GM19372 (cell line): ENCODE data around the gene FBRSL1.

ENCODE experiments used
- ATAC-seq: cut with Tn5 transposase; IDR thresholded peaks from one replicate; pipeline ENCODE4 v1.9.1; 2021; ENCODE audit warnings: mild to moderate bottlenecking, low read depth, moderate library complexity; ENCODE audit not compliant: unreplicated experiment

FBRSL1 gene

DNA sequence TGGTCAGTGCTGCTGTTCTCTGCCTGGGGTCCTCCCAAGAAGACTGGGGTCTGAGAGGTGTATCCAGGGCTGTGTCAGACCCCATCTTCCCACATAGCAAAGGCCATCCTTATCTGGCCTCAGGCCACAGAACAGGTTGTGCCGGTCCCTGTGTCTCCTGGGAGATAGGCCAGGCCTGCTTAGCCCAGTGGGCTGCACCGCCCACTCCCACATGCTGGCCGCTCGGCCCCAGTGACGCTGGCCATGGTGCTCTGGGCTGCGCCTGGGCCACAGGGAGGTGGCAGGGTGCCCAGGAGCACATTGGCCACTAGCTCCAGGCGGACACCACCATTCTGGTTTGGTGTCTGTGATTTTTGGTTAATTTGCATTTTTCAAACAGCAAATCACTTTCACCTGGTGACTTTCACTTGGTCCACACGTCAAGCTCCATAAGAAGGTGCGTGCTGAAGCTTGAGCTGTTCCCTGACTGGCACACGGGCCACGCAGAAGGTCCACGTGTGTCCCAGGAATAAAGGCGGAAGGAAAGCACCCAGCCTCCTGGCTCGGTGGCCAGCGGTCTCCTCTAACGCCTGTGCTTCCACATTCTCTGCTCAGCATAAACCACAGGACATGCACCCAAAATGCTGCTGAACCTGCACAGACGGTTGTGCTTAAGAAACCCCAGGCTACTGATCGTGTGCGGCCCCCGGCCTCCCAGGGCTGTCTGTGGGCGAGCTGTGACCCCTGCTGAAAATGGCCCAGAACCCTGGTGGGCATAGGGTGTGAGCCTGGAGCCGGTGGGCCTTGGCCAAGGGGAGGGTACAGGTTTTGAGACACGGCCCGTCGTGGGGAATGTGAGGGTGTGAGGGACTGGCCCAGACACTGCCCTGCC is 4.6 kb downstream of the FBRSL1 start:
- ATAC-seq: no peak

DNA sequence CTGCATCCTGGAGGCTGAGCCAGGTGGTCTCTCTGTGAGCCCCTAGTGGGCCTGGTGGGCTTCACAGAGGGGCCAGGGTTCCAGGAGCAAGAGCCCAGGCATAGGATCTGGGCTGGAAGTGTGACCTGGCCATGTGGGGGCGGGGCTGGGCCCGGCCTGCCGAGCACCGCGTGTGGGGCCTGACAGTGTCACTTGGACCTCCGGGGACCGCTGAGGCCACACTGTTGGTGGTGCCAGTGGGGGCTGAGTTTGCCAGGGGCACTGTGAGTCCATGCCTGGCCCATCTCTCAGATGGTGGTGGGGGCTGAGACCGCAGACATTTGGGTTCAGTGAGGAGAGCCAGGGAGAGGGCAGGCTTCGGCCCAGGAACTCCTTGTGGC is 5.2 kb downstream of the FBRSL1 start:
- ATAC-seq: no peak

DNA sequence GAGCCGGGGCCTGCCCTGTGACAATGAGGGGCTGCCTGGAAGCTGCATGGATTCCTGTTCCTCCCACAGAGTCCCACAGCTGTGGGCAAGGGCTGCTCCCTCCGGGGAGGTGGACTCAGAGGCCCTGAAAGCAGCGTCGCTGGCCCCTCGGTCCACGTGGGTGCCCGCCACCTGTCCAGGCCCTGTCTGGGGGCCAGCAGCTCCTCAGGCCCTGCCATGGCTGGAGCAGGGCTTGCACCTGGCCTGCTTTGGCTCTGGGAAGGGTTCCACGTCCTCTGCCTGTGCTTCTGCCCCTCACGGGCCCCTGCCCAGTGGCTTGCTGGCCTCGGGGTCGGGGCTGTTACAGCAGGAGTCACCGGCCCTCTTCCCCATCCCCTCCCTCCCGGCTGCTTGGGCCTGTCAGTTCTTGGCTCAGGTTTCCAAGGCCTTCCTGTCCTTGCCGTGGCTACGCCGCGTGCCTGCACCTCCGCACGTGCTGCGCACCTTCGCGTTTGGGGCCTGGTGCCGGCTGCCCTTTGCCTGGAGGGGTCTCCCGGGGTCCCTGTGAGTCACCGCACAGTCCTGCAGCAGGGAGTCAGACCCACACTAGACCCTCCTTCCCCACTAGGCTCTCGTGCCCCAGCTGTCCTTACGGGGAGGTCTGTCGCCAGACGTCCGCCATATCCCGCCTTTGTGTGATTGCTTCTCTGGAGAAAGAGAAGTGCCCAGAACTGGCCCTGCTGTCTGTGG is 5.8 kb downstream of the FBRSL1 start:
- no peak for ATAC-seq

DNA sequence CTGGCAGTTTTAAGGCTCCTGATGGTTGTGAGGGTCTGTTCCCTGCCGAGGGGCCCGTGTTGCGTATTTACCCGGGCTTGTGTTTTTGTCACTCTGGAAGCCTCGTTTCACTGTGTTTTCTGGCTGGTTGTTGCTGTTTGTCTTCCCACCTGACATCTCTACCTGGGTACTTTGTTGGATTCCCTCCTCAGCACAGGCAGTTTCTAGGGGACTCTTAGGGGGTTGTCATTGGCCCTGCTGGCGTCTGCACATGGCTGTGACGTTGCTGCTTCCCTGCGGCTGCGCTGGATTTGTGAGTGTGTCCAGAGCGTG is 6.4 kb downstream of the FBRSL1 start:
- no peak for ATAC-seq

DNA sequence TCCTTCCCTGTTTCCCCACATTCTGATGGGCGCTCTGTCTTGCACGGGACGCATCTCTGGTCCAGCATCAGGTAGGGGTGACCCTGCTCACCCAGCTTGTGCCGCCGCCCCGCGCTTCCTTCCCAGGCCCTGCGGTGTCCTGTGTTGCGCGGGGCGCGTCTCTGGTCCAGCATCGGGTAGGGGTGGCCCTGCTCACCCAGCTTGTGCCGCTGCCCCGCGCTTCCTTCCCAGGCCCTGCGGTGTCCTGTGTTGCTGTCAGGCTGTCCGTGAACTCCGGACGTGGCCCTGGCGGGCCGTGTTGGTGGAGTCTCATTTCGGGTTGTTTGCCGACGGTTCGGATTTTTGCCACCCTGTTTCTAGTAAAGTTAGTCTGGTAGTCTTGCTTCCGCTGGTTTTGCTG is 6.8 kb downstream of the FBRSL1 start:
- no peak for ATAC-seq

DNA sequence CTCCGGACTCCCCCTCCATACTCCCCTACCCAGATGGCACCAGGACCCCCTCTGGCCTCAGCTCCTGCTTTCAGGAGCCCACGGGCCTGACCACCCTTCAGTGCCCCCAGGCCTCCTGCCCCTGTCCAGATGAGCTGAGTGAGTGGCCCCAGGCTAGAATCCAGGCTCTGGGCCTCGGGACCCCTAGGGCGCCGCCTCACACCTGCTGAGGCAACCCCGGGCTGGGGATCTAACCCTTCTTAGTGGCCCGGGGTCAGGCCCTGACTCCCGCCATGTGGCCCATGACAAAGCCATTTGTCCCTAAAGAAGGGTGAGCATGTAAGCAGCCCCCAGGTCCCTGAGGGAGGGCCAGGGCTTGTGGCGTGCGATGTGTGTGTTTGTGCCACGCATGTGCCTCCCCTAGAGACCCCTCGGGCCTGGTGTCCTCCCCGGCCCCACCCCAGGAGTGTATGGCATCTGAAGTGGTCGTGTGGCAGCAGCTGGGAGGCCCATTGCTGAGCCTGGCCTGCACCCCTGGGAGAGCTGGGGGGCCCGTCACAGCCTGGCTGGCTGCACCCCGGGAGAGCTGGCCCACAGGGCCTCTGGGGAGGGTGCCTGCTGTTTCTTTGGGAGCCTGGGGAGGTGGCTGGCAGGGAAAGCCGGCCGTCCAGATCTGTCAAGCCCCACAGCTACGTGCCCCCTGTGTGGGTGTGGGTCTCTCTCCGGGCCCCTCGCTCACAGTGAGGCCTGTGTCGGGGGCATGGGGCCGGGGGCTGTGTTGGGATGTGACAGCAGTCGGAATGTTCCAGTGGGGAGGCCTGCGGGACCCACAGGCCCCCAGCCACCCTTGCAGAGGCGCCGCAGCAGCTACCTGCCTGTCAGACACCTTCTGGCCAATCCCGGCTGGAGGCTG is 7.8 kb downstream of the FBRSL1 start:
- no peak for ATAC-seq

DNA sequence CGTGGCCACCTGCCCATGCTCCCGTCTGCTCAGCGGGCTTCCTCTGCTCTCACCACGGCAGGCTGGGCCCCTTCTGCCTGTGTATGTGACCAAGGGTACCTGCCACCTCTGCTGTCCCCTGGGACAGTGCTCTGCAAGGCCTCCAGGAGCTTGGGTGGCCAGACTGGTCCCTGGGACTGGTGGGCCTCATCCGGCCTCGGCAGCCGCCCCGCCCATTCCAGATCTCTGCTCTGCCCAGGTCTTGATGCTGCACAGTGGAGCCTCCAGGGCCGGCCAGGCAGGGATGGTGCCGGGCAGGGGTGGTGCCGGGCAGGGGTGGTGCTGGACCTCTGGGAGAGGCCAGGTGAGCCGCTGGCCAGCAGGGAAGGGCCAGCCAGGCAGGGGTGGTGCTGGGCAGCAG is 9.0 kb downstream of the FBRSL1 start:
- no peak for ATAC-seq

DNA sequence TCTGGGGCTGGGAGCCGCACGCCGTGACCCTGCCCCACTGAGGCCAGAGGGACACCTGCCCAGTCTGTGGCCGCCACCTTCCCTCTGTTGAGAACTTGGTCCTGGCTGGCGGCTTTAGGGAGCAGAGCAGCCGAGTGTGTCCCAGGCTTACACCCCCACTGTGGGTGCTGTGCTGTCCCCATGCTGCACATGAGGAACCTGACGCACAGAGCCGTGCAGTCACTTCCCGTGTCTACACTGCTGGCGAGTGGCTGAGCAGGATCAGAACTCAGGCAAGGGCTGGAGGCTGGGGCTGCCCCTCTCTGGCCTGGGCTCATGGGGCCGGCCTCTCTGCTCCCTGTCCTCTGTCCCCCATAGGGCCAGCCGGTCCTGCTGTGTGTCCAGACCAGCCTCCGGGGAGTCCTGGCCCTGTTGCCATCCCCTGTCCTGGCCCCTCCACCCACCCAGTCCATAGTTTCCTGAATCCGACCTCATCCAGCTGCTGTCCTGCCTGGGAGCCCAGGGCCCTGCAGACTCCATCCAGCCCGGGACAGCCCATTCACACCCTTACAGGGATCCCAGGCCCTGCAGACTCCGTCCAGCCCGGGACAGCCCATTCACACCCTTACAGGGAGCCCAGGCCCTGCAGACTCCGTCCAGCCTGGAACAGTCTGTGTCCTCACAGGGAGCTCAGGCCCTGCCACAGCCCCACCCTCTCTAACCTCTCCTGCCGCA is 10.3 kb downstream of the FBRSL1 start:
- ATAC-seq: no peak

DNA sequence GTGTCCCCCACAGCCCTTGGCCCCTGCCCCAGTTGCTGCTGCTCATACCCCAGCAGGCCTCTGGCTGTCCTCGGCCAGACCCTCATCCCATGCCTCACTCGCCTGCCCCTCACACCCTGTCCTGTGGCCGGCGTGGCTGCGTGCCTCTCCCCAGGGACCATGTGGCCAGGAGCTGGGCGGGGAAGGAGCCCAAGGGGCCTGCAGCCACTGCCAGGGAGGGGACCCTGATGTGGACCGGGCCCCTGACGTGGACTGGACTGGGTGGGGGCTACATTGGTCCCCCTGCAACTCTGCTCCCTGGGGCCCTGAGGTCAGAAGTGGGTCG is 10.9 kb downstream of the FBRSL1 start:
- no peak for ATAC-seq

DNA sequence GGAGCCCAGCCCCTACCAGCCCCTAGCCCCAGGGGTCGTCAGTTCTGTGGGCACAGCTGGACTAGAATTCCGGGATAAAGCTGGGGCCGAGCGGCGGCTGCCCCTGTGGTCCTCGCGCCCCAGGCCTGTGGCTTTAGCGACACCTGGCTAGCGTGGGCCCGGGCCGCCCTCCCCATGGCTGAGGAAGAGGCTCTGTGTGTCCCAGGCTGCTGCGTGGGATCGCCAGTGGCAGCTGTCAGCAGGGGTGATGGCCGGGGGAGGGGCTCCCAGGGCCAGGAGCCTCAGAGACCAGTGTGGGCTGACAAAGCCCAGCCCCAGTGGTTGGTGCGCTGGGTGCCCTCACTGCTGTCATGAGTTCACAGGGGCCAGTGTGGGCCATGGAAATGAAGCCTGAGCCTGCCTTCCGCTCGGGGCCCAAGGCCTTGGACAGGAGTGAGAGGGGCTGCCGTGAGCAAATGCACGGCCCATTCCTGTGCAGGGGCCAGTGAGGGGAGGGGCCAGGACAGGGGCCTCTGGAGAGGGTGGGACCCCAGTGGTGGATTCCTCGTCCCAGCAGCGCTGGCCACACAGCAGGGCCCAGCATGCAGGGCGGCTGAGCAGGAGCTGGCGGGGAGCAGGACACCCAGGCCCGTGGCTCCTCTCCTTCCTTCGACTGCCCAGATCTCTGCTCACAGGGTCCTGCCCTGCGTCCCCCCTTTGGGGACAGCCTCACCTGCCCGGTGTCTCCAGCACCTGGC is 11.4 kb downstream of the FBRSL1 start:
- no peak for ATAC-seq

DNA sequence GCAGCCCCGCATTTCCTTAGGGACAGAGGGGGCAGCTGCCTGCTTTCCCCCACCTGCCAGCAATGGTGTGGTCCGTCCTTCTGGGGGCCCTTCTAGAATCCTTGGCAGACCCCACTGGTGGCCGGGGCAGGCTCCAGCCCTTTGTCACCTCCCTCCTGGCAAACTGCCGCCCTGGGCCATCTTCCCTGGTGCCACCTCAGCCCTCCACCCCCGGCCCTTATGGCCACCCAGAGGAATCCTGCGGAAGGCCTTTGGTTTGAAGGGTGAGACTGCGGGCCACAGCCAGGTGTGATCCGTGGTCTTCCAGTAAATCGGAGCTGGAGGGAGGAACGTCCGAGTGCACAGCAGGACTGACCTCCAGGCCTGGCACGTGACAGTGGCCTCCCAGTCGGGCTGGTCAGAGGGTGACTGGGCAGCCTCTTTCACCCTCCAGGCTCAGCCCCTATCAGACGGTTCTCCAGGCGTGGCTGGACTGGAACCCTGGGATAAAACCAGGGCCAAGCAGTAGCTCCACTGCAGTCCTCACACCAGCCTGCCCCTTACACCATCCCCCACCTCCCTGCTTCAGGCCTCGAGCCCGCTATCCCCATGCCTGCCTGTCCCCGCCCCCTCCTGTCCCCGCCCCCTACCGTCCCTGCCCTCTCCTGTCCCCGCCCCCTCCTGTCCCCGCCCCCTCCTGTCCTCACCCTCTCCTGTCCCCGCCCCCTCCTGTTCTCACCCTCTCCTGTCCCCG is 12.4 kb downstream of the FBRSL1 start:
- no peak for ATAC-seq

DNA sequence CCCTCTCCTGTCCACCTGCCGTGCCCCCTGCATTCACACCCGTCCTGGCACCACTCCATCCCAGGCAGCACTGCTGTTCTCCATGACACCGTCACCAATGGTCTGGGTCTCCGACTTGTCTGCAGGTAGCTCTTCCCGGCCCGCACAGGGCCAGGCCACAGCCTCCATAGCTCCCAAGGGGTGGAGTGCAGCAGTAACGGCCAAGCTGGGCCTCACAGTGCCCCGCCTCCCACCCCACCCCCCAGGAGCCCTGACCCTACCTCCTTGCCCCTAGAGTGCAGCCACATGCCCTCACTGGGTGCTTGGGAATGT is 12.9 kb downstream of the FBRSL1 start:
- no peak for ATAC-seq

DNA sequence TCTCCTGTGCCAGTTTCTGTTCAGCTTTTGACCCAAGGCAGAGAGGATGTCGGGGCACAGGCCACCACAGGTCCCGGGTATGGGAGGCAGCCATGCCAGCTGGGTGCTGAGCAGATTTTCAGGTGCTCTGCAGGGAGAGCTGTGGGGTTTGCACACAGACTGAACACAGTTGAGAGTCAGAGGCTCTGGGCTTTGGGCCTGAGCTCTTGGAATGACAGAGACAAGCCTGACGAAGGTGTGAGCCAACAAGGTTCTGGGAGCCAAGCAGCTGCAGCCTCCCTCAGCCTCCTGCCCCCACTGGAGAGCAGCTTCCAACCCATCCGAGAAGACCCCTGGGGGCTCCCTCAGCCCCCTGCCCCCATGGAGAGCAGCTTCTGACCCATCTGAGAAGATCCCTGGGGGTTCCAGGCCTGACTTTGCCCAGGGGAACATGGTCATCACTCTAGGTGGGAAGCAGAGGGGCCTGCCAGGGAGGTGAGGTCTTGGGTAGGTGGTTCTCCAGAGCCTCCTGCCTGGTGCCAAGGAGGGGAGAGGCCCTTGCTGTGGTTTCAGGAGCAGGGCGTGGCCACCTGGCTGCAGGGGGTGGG is 13.8 kb downstream of the FBRSL1 start:
- ATAC-seq: no peak

DNA sequence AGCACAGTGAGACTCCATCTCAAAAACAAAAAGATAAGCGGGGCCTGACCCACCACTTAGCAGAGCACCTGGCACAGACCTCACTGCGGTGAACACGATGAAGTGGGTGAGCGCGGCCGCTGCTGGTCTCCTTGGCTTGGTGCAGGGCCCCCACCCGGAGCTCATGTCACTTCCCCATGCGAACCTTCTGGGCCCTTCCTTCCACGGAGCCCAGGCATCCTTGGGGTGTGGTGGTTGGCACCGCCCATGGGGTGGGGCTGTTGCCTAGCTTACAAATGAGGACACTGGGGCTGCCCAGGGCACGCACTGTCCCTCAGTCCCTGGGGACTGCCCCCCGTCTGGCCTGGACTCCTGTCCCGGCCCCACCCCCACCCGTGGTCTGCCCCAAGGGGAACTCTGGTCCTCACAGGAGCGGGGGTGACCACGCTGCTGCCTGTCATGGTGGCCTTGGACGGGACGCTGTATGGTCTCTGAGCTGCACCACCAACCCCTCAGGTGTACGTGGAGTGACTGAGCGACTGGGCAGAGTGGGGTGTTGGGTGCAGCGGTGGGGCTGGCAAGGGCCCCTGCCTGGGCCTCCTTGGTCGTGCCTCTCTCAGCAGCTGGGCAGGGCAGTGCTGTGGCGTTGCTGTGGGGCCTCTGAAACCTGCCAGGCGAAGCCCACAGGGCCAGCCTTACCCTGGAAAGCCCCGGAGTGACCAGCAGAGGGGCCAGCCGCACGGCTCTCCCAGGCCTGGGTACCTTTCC is 15.3 kb downstream of the FBRSL1 start:
- no peak for ATAC-seq

DNA sequence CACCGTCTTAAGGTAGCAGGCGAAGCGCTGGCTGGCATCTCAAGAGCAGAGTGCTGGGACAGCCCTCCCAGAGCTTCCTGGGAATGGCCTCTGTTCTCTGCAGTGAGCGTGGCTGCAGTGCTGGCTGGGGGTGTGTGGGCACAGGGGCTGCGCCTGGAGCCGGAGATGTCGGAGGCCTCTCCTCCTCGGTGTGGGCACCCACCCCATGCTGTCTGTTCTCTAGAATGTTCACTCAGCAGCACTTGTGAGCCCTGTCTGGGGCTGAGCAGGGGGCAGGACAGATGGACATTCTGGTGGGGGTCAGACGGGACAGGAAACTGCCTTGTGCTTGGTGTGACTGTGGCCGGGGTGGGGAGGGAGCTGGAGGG is 15.9 kb downstream of the FBRSL1 start:
- no peak for ATAC-seq

DNA sequence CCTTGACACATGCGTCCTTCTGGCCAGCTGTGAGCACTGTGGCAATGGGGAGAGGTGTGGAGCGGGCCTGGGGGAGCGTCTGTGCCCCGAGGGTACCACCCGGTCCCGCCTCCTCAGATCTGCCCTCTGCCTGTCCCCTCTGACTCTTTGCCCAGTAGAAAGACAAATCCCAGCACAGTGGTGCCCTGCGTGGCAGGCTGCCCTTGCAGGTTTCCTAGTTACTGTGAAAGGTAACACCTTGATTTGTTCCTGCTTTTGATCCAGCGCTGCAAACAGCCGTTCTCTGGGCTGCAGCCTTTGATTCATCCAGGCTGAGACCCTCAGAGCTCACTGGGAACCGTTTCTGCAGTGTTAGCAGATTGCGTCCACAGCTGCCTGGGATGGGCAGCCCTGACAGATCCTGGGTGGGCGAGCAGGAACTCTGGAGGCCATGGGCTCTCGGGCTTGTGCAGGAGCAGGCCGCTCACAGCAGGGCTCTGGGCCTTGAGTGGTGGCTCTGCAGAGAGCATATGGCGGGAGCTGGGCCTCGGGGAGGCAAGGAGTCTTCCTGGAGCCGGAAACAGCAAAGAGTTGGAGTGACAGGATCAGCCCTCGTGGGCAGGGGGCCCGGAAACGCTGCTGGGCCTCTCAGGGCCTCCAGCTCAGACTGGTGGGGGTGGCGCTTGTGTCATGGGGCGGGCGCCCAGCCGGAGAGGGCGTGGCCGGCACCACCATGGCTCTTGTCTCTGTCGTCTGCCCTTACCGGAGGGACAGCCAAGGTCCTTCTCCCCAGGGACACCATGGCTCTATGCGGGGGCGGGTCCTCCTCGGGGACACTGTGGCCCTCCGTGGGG is 16.6 kb downstream of the FBRSL1 start:
- ATAC-seq: no peak

DNA sequence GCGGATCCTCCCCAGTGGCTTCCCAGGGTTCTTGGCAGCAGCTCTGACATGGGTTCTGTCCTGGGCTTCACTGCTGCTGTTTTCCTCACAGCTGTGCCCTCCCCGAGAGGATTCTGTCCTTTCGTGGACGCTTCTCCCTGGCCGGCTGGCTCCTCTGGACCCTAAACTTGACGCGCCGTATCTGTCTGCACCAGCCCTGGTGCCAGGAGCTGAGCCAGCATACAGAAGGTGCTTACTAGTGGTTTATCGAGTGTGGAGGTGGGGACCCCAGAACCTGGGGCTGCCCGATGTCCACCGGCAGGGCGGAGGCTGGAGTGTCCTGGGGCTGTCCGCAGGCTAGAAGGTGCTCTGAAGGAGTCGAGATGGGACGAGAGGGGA is 17.2 kb downstream of the FBRSL1 start:
- ATAC-seq: no peak
